HUES6 (cell line): ENCODE results near the gene GRAMD2A.
A peak's percentile ranks its signal among the peaks of the same experiment; 100 is the strongest.

ENCODE experiments used
- H3K27ac ChIP-seq: 2 replicates; pipeline ENCODE4 v1.7.0; 2013; ENCODE audit warnings: low read depth, mild to moderate bottlenecking, low read length, inconsistent platforms
- H3K27me3 ChIP-seq: 2 replicates; pipeline ENCODE4 v1.6.1; 2013; ENCODE audit warnings: low read length; ENCODE audit not compliant: control insufficient read depth, insufficient read depth
- H3K36me3 ChIP-seq: 2 replicates; pipeline ENCODE4 v1.6.1; 2013; ENCODE audit warnings: low read length; ENCODE audit not compliant: control insufficient read depth, insufficient read depth
- H3K4me1 ChIP-seq: 2 replicates; pipeline ENCODE4 v1.6.1; 2013; ENCODE audit warnings: low read length; ENCODE audit not compliant: control insufficient read depth, insufficient read depth
- H3K4me3 ChIP-seq: 2 replicates; pipeline ENCODE4 v1.5.1; 2013; ENCODE audit warnings: low read depth, low read length
- H3K9ac ChIP-seq: one replicate; pipeline ENCODE4 v1.6.1; 2013; ENCODE audit warnings: mild to moderate bottlenecking, low read length
- H3K9me3 ChIP-seq: 2 replicates; pipeline ENCODE4 v1.6.1; 2013; ENCODE audit warnings: low read depth, low read length; ENCODE audit not compliant: control insufficient read depth, insufficient read depth

Gene GRAMD2A

DNA sequence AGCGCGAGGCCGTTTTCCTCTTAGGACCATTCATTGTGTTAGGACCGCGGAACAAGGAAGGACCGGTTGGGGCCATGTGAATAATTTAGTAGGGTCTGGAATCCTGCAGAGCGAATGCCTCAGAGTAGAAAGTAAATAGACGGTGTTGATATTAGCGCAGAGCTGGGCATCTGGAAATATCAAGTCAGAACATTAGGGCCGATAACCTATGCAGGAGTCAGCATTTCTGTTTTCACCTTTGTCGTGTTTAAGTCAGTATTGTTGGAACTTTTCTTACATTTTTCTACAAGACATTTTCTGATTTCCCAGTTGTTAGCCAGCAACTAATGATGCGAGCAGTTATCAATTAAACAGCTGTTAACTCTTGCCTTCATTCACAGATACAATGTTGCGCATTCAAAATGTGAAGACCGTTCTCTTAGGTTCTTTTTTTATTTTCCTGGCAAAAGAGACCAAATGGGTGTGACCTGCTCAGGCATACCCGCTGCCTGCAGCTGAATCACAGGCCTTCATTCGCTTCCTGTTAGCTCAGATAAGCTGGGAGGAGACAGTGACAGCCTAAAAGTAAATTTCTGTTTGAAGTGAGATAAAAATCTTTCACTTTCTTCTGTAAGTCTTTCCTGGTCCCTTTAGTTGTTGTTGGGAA is 34.4 kb upstream of the GRAMD2A start:
- Histone ChIP-seq H3K27ac (peak overlapping the region; percentile 54; the same call in 1 of the 2 replicates), H3K4me1 (peaks cover 41% of the 10 kb centered on the region), H3K4me3 (peak overlapping the region; percentile 100), H3K27me3 (peaks cover 17% of the 10 kb centered on the region; the same call in 1 of the 2 replicates), H3K9me3 (no peaks in the 10 kb centered on the region), H3K36me3 (peaks cover 6% of the 10 kb centered on the region; the same call in 1 of the 2 replicates), H3K9ac (peak overlapping the region; percentile 85)

DNA sequence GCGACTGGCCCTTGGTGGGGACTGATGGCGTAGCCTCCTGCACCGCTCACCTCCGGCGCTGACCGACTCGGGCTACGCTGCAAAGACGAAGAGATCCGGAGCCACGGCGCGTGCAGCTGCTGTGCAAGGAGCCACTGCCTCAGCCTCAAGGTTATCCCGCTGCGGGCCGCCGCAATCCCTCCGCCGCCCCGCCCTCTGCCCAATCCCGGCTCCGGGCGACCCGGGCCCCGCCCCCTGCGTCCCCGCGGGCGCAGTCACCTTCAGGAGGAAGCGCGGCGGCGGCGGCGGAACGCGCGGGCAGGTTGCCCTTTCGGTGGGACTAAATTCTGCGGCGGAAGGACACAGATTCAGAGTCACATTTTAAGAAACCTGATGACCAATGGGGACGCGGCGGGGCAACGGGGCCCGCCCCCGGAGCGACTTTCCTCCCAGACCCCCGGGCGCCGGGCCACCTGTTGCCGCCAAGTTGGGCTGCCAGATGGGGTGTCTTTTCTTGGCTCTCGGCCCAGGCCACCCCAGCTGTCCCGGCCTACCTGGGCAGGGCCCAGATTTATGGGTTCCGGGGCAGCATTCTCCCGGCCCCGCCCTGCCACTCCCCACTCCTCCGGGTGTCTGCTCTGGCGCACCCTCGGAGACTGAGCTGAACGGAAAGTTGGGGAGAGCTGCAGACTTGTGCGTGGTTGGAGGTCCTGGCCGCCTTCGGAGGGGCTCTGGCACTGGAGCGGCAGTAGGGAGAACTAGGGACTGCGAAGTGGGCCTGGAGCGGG is 33.7 kb upstream of the GRAMD2A start, which contains the start of gene PKM:
TSS of gene PKM (minus strand) at position 125 of the 767 bp plus-strand sequence. CDS start 12,093 bp downstream, outside the sequence.
- Histone ChIP-seq H3K36me3 (peaks cover 6% of the 10 kb centered on the region; the same call in 1 of the 2 replicates), H3K9me3 (no peaks in the 10 kb centered on the region), H3K4me1 (peaks cover 39% of the 10 kb centered on the region), H3K4me3 (peak within 1 kb of the TSS; percentile 100), H3K9ac (peak within 1 kb of the TSS; percentile 100), H3K27ac (peak within 1 kb of the TSS; percentile 86; the same call in 1 of the 2 replicates), H3K27me3 (peaks cover 17% of the 10 kb centered on the region; the same call in 1 of the 2 replicates)

DNA sequence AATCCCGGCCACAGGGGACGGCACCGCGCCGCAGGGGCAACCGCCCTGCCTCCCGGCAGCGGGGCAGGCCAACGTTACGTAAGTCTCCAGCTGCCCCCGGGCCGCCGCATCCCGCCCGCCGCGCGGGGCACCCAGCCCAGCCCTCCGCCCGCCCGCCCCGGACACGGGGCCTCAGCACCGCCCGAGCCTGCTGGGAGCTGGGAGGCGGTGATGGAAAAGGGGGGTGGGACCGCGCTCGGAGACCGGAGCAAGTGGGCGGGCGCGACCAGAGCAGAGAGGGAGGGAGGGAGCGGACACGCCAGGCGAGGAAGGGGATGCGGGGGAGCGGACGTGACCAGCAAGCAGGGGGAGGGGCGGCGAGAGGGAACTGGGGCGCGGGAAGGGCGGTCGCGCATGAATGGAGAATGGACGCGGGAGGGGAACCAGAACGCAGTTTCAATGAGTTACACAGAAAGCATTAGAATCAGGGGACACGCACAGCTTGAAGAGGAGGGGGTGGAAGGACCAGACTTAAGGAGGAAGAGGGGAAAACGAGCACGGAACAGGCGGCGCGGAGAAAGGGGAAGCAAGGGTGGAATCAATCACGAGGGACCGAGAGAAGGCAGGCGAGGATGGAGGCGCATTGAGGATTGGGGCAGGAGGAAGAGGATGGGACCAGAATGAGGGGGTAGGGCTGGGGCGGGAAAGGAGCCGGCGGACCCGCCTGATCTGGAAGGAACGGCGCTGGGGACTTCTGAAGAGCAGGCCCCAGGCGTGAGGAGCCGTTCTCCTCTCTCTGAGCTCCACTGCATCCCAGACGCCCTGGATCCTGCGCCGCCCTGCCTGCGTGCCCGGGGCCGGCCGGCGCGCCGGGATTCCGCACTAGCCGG is 32.8 kb upstream of the GRAMD2A start:
- Histone ChIP-seq H3K4me1 (peaks cover 39% of the 10 kb centered on the region), H3K36me3 (peaks cover 13% of the 10 kb centered on the region; the same call in 1 of the 2 replicates)

DNA sequence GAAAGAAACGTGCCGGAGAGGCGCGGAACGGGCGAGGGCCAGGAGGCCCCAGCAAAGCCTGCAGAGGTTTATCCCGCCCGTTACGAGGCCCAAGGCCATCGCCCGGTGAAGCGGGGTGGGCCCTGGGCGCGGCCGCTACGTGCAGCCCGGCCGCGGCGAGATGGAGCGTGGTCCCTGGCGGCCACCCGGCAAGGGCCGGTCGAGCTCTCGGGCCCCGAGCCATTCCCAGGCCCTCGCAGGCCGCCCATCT is 32.3 kb upstream of the GRAMD2A start:
- H3K36me3 ChIP-seq: peaks cover 13% of the 10 kb centered on the region; the same call in 1 of the 2 replicates
- peaks cover 39% of the 10 kb centered on the region for H3K4me1 ChIP-seq
- peak overlapping the region; percentile 100 for H3K9ac ChIP-seq
- H3K27ac ChIP-seq: peak overlapping the region; percentile 86; the same call in 1 of the 2 replicates
- H3K27me3 ChIP-seq: peaks cover 11% of the 10 kb centered on the region; the same call in 1 of the 2 replicates
- no peaks in the 10 kb centered on the region for H3K9me3 ChIP-seq
- peak overlapping the region; percentile 100 for H3K4me3 ChIP-seq

More for the DNA sequence above, 32.8 kb upstream of the GRAMD2A start:
- Histone ChIP-seq H3K4me3 (peak overlapping the region; percentile 100), H3K27ac (peak overlapping the region; percentile 86; the same call in 1 of the 2 replicates), H3K9ac (peak overlapping the region; percentile 100), H3K27me3 (peaks cover 17% of the 10 kb centered on the region; the same call in 1 of the 2 replicates), H3K9me3 (no peaks in the 10 kb centered on the region)

DNA sequence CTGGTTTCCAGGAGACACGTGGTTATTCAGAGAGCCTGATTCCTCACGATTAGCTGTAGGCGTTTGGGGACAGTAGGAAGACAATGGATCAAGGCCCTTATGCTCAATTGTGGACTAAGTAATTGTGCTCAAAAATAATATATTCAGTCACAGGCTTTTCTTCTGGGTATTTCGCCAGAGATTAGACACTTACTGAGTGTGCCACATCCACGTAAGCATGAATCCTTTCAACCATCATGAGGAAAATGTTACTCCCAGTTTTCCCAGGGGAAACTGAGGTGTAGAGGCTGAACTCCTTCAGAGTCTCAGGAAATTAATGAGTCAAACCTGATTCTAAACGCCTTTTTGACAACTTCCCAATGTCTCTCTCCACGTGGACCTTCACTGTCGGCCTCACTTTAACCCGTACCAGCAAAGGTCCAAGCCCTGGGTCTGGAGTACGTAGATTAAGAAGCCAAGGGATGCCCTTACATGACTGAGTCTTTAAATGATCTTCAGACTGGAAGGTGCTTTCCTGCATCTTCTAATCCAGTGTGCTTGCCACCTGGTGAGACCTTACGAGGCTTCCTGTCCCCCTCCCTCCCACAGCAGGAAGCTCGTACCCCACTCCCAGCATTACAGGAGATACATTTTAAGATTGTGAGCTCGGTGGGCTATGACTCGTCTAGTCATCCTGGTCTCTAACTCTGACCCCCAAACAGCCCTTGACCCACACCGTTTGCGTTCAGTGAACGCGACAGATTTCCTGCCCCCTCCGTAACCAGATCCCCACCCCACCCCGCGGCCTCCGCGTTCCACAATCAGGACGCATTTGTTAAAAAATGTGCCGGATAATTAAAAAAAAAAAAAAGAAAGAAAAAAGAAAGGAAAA is 31.7 kb upstream of the GRAMD2A start:
- peaks cover 6% of the 10 kb centered on the region; the same call in 1 of the 2 replicates for H3K27me3 ChIP-seq
- H3K36me3 ChIP-seq: peaks cover 16% of the 10 kb centered on the region
- peak overlapping the region; percentile 100 for H3K9ac ChIP-seq
- H3K4me3 ChIP-seq: peak overlapping the region; percentile 100
- H3K4me1 ChIP-seq: peaks cover 39% of the 10 kb centered on the region
- H3K9me3 ChIP-seq: no peaks in the 10 kb centered on the region
- peak overlapping the region; percentile 86; the same call in 1 of the 2 replicates for H3K27ac ChIP-seq

DNA sequence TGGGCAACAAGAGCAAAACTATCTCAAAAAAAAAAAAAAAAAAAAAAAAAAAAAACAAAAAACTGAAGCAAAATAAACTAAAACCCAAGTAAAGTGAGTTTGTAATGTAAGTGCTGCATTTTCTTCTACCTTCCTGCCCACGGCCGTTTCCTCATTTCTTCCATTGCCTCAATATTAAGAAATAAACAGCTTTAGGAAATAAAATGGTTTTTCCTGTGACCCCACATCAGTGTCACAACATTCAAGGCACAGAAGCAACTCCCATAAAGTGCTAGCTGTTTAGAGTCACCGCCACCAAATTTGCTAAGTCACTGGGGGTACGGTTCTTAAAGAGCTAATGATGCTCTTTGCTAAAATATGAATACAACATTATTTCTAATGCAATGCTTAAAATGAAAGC is 30.1 kb upstream of the GRAMD2A start:
- H3K36me3 ChIP-seq: peaks cover 30% of the 10 kb centered on the region
- H3K4me3 ChIP-seq: peak overlapping the region; percentile 100; the same call in 1 of the 2 replicates

DNA sequence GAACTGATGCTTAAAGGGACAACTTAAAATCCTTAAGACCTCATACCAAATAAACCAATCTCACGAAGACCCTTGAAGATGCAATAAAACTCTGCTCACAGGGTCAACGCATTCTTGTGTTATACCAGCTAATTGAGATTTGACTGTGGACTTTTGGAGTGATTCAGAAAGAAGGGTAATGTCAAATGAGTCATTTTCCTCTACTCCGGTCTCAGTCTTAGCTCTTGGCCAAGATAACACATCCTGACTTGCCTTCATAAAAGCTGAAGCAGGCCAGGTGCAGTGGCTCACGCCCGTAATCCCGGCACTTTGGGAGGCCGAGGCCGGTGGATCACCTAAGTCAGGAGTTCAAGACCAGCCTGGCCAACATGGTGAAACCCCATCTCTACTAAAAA is 29.6 kb upstream of the GRAMD2A start:
- Histone ChIP-seq H3K27ac (no peak overlapping the region), H3K4me3 (peak overlapping the region; percentile 21; the same call in 1 of the 2 replicates), H3K27me3 (no peaks in the 10 kb centered on the region), H3K4me1 (peaks cover 35% of the 10 kb centered on the region), H3K36me3 (peaks cover 35% of the 10 kb centered on the region), H3K9me3 (no peaks in the 10 kb centered on the region), H3K9ac (no peak overlapping the region)

More for the DNA sequence above, 30.1 kb upstream of the GRAMD2A start:
- Histone ChIP-seq H3K9me3 (no peaks in the 10 kb centered on the region), H3K27ac (peak overlapping the region; percentile 36; the same call in 1 of the 2 replicates), H3K4me1 (peaks cover 39% of the 10 kb centered on the region), H3K27me3 (no peaks in the 10 kb centered on the region), H3K9ac (peak overlapping the region; percentile 38)

DNA sequence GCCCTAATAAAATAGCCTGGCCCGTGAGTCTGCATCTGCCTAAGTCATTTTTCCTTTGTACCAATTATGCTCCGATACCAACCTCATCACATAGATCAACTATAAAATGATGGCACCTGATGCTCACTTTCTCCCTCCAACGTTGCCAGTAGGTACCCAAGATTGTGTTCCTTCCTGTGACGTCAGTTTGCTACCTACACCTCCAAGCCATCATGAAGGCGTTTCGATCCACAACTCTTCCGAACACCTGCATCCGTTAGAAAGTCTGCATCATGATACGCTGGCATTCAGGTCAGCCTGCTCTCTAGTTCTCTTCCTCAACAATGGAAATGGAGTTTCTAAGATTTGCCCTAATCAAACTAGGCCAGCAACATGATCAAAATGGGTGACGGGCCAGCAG is 25.7 kb upstream of the GRAMD2A start:
- Histone ChIP-seq H3K4me1 (peaks cover 21% of the 10 kb centered on the region), H3K27ac (no peak overlapping the region), H3K9me3 (no peaks in the 10 kb centered on the region), H3K4me3 (no peak overlapping the region), H3K9ac (no peak overlapping the region), H3K36me3 (peaks cover 65% of the 10 kb centered on the region), H3K27me3 (no peaks in the 10 kb centered on the region)

DNA sequence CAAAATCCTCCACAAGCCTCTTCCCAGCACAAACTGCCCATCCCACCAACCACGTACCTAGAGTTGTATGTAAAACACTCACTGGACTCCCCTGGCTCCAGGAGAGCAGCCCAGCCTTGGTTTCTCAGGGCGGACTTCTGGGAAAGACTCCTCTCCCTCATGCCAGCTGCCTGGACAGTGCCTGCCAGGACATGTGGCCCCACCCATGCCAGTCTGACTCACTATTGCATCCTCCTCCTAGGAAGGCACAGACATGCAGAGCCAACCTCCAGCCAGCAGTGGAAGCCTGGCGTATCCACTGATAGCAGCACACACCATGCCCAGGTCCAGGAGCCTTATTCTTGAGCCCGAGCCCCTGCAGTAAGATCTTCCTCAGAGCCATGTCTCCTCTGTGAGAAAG is 24.8 kb upstream of the GRAMD2A start:
- Histone ChIP-seq H3K9ac (no peak overlapping the region), H3K36me3 (peaks cover 74% of the 10 kb centered on the region), H3K27ac (no peak overlapping the region), H3K4me3 (no peak overlapping the region), H3K9me3 (no peaks in the 10 kb centered on the region), H3K4me1 (peaks cover 14% of the 10 kb centered on the region), H3K27me3 (no peaks in the 10 kb centered on the region)

DNA sequence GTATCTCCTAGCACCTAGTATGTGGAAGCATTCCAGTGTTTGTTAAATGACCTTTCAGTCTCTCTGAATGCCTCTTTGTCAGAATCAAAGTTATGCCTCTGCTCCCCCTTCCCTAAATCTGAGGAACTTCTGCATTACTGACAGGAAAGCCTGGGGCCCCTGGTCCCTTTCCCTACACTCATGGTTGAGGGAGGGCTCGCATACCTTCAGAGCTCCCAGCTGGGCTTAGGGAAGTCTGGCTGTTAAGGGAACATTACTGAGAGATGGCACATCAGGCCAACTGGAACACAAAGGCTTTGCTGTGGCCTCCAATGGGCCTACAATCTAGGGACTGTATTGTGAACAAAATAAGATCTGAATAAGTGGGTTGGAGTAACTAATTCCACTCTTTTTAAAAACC is 23.1 kb upstream of the GRAMD2A start:
- H3K27me3 ChIP-seq: no peaks in the 10 kb centered on the region
- H3K4me1 ChIP-seq: peaks cover 5% of the 10 kb centered on the region; the same call in 1 of the 2 replicates
- no peaks in the 10 kb centered on the region for H3K9me3 ChIP-seq
- no peak overlapping the region for H3K9ac ChIP-seq
- peaks cover 87% of the 10 kb centered on the region for H3K36me3 ChIP-seq
- no peak overlapping the region for H3K27ac ChIP-seq
- H3K4me3 ChIP-seq: no peak overlapping the region
